ENCODE data around the gene MRPL49.

DNA sequence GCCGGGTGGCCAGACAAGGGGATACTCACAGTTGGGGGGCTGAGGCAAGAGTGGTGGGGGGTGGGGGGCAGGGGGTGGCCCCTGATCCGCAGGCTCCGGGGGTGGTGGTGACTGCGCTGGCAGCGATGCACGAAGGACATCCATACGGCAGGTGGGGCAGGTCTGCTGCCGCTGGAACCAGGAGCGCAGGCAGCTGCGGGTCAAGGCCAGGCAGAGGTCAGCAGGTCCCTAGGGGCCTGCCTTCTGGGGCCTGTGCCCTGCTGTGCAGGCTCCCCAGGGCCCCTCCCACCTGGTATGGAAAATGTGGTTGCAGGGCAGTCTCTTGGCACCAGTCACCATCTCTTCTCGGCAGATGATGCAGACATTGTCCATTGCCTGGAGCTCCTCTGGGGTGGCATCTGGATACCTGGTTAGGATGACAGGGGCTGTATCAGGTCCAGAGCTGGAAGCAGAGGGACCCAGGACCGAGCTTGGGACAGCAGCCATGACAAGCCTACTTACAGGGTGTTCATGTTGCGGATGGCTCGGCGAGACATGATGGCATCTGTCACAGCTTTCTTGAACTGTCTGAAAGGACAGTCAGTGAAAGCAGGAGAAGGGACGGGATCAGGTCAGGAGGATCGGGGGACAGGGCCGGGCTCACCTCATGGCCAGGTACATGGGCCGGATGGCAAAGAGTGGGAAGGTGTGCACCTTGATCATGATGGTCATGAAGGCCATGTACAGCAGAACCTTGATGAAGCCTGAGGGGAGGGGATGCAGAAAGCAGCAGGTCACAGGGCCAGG, 8.7 kb downstream of the MRPL49 start:
- TF ChIP-seq ZC3H10 (CRISPR knock-in tag; IDR thresholded peaks at IDR 0.05) (no peak), ZFP3 (CRISPR knock-in tag; IDR thresholded peaks at IDR 0.05) (no peak)
